Retinal pigment epithelial cell (primary cell): ENCODE measurements around the gene MAPKAPK5.

Source experiments
- DNase-seq: peaks from one replicate; pipeline ENCODE4 v3.0.0-alpha.2; 2010; ENCODE audit warnings: low read depth
- H3K4me3 ChIP-seq: 2 replicates; pipeline ENCODE4 v1.5.1; 2011; ENCODE audit warnings: mild to moderate bottlenecking, low read length, control low read depth, moderate library complexity
- TF ChIP-seq, protein P1 (sequence below): conservative IDR thresholded peaks from 2 replicates; pipeline ENCODE4 v1.5.1; 2011; ENCODE audit warnings: low read depth, low read length, control low read depth, inconsistent platforms

Gene MAPKAPK5

DNA sequence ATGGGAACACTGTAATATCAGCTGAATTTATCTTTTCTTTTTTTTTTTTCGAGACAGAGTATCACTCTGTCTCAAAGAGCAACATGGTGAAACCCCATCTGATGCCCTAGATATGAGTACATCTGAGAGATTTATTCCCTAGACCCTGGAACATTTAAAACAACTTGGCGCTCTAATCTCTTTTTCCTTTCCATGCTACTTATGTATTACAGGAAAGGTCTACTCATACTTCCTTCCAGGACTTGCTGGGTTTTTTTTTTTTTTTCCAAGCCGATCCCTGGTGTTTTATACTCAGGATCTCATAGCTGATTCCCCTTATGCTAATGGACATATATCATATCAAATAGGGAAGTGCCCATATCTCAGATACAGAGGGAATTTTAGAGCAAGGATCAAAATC, 83.1 kb downstream of the MAPKAPK5 start:
- TF ChIP-seq, protein P1, sequence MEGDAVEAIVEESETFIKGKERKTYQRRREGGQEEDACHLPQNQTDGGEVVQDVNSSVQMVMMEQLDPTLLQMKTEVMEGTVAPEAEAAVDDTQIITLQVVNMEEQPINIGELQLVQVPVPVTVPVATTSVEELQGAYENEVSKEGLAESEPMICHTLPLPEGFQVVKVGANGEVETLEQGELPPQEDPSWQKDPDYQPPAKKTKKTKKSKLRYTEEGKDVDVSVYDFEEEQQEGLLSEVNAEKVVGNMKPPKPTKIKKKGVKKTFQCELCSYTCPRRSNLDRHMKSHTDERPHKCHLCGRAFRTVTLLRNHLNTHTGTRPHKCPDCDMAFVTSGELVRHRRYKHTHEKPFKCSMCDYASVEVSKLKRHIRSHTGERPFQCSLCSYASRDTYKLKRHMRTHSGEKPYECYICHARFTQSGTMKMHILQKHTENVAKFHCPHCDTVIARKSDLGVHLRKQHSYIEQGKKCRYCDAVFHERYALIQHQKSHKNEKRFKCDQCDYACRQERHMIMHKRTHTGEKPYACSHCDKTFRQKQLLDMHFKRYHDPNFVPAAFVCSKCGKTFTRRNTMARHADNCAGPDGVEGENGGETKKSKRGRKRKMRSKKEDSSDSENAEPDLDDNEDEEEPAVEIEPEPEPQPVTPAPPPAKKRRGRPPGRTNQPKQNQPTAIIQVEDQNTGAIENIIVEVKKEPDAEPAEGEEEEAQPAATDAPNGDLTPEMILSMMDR: no peak
- no peak overlapping the region for H3K4me3 ChIP-seq
- DNase-seq: no peak

DNA sequence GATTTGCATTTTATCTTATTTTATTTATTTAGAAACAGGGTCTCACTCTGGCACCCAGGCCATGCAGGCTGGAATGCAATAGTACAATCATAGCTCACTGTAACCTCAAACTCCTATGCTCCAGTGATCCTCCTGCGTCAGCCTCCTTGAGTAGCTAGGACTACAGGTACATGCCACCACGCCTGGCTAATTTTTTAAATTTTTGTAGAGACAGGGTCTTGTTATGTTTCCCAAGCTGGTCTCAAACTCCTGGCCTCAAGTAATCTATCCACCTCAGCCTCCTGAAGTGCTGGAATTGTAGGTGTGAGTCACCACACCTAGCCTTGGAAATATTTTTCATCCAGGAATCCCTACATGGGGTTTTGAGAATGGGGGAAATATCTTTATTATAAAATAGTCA, 84.6 kb downstream of the MAPKAPK5 start:
- no peak overlapping the region for H3K4me3 ChIP-seq
- no peak for DNase-seq
- TF ChIP-seq, protein P1: no peak

DNA sequence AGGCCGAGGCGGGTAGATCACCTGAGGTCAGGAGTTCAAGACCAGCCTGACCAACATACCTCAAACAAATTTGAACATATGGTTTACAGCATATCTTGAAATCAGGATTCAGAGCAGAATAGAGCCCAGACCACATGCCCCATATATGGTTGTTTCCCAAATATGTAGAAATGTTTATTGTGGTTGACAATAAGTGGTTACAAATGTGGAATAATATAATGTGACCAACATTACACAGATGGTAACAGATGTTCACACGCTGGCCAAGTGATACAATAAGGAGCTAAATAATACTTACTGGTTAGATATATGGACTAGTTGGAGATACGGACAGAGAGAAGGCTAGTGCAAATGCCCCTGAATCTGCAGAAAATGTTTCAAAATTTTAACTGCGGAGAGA, 85.3 kb downstream of the MAPKAPK5 start:
- TF ChIP-seq, protein P1: no peak
- DNase-seq: no peak
- no peak overlapping the region for H3K4me3 ChIP-seq

DNA sequence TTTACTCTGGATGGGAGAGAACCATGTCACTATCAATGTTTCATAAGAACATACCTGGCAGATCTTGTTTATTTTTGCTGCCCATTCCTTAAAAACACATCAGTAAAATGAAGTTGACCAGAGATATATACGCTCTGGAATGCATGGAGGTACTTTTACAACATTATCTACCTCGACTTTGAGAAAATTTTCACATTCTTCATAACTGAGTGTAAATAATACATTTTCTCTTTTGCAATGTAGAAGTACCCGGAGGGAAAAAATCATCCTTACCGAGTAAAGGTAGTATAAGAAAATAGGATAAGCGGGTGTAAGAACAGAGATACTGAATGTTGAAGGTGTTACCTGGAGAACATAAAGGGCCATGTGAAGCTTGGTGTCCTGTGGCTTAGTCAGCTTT, 90.2 kb downstream of the MAPKAPK5 start:
- no peak overlapping the region for H3K4me3 ChIP-seq
- TF ChIP-seq, protein P1: no peak
- no peak for DNase-seq

DNA sequence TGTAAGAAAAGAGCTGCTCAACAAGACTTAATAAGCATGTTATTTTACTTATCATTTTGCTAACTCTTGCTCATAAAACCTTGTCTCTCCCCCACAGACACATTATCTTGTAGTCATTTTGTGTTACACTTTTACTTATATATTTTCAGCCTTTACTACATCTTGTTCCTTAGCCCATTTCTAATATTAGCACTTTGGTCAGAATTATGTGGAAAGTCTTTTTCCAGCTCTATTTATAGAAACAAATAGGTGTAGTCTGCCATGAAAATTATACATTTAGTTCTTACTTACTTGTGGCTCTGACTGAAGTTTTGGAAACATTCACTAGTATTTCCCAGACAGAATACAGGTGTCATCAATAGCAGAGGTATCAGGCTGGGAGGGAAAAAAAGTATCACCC, 94.8 kb downstream of the MAPKAPK5 start:
- H3K4me3 ChIP-seq: no peak overlapping the region
- TF ChIP-seq, protein P1: no peak
- no peak for DNase-seq

DNA sequence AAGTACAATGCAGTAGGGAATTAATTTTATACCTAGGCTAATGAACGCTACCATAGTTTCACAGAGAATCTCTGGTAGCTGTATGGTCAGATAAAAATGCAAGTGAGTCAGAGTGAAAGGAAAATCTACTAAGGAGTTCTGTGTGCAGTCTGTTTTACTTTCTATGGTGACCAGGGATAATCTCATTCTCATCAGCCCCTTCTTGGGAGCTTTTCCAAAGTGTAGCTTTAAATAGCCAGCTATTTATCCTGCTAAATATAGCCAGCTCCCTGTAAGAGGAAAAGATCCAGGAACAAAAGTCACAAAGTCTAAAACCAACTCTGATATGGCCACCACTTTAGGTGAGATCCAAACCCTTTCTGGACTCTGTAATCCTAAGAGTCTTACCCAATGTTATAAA, 95.4 kb downstream of the MAPKAPK5 start:
- no peak overlapping the region for H3K4me3 ChIP-seq
- TF ChIP-seq, protein P1: no peak
- peak; percentile 21 for DNase-seq

DNA sequence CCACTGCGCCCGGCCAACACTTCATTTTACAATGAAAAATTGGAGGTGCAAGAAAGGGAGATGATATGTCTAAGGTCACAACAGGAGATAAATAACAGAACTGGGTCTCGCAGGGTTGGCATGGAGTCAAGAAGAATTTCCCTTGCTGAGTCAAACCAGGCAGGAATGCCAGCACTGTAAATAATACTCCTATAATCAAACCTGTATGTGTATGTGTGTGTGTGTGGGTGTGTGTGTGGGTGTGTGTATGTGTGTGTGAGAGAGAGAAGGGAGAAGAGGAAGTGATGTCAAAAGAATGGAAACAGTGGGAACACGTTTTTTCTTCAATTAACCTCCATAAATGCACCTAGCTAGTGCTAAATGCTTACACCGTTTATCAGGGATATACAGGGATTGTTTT, 100.5 kb downstream of the MAPKAPK5 start:
- DNase-seq: peak; percentile 38
- no peak overlapping the region for H3K4me3 ChIP-seq
- TF ChIP-seq, protein P1: no peak
